Jurkat, Clone E6-1 (cell line): ENCODE data around the gene SIGLEC10.
A peak's percentile ranks its signal among the peaks of the same experiment; 100 is the strongest.
"Not testable (repeated sequence)": the region's sequence is repeated elsewhere in the genome, so short reads cannot be mapped to it uniquely, and the experiment has no call there.

Experiments used
- DNase-seq: peaks from one replicate; pipeline ENCODE4 v3.0.0-alpha.2; 2011; ENCODE audit warnings: low read depth, low spot score
- H3K4me3 ChIP-seq: 2 replicates; pipeline ENCODE4 v1.5.1; 2011; ENCODE audit warnings: mild to moderate bottlenecking, low read length, control low read depth, moderate library complexity

Gene SIGLEC10

GRCh38 chr19:51441410-51442390, 24.3 kb upstream of the SIGLEC10 start:
- DNase-seq = peak; percentile 86
- peak overlapping the region; percentile 48 for H3K4me3 ChIP-seq

- no peak for DNase-seq
- peak overlapping the region; percentile 48 for H3K4me3 ChIP-seq
Observed at GRCh38 chr19:51440846-51441409, 23.5 kb upstream of the SIGLEC10 start.

- DNase-seq = no peak
Observed at GRCh38 chr19:51440052-51440451, 22.6 kb upstream of the SIGLEC10 start.

DNA sequence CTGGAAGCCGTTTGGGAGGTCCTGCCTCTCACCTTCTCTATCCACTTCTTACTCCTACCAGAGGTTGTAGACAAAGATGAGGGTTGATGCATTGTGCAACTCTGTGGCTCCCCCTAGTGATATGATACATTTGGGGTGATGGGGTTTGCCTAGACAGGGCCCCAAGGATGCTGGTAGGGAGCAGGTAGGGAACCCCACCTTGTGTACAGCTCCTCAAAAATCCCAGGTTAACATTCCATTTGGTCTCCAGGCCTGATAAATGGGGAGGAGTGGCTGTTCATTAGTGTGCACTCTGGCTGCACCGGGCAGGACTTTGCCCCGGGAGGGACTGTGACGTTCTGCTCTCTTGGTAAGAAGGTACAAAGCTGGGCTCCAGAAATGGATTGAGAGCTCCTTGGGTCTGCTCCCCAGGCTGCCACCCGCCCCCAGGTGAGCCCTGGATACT, 21.6 kb upstream of the SIGLEC10 start:
- no peak overlapping the region for H3K4me3 ChIP-seq
- DNase-seq = peak; percentile 33

More at GRCh38 chr19:51440052-51440451, 22.6 kb upstream of the SIGLEC10 start:
- no peak overlapping the region for H3K4me3 ChIP-seq

- no peak overlapping the region for H3K4me3 ChIP-seq
- DNase-seq = no peak
Observed at GRCh38 chr19:51434456-51434855, 17.0 kb upstream of the SIGLEC10 start.

DNA sequence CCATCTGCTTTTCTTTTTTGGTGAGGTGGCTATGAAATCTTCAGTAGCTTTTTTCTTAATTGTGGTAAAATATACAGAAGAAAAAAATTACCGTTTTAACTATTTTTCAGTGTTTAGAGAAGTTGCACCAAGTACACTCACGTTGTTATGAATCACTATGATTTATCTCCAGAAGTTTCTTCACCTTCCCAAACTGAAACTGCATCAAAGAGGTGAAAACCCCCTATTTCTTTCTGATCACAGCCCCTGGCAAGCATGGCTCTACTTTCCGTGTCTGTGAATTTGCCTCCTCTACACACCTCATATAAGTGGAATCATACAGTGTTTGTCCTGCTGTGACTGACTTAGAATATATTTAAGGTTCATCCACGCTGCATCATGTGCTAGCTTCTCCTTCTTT, 15.6 kb upstream of the SIGLEC10 start:
- H3K4me3 ChIP-seq = no peak overlapping the region

DNA sequence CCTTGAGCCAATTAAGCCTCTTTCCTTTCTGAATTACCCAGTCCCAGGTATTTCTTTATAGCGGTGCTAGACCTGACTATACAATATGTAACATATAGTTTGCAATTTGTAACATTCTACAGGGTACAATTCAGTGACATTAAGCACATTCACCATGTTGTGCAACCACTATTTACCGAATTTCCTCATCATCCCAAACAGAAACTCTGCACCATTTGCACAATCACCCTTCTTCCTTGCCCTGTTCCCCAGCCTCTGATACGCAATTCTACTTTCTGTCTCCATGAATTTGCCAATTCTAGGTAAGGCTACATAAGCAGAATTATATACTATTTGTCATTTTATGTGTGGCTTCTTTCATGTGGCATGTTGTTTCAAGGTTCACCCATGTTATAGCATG, 13.7 kb upstream of the SIGLEC10 start:
- no peak for DNase-seq
- H3K4me3 ChIP-seq = no peak overlapping the region

More for the DNA sequence above, 15.6 kb upstream of the SIGLEC10 start:
- DNase-seq = no peak

- DNase-seq = no peak
- no peak overlapping the region for H3K4me3 ChIP-seq
Observed at GRCh38 chr19:51430221-51430620, 12.8 kb upstream of the SIGLEC10 start.

- no peak overlapping the region for H3K4me3 ChIP-seq
- DNase-seq = no peak
Observed at GRCh38 chr19:51427201-51427600, 9.8 kb upstream of the SIGLEC10 start.

- peak; percentile 47 for DNase-seq
- no peak overlapping the region for H3K4me3 ChIP-seq
Observed at GRCh38 chr19:51422053-51422448, 4.6 kb upstream of the SIGLEC10 start.

- H3K4me3 ChIP-seq = no peak overlapping the region
- no peak for DNase-seq
Observed at GRCh38 chr19:51421229-51422052, 4.0 kb upstream of the SIGLEC10 start.

DNA sequence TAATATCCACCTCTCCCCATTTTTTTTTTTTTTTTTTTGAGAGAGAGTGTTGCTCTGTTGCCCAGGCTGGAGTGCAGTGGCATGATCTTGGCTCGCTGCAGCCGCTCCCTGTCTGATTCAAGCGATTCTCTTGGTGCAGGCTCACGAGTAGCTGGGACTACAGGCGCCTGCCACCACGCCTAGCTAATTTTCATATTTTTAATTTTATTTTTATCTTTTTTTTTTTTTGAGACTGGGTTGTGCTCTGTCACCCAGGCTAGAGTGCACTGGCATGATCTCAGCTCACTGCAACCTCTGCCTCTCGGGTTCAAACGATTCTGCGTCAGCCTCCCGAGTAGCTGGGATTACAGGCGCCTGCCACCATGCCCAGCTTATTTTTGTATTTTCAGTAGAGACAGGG, 3.1 kb upstream of the SIGLEC10 start:
- H3K4me3 ChIP-seq, DNase-seq: not testable (repeated sequence)

DNA sequence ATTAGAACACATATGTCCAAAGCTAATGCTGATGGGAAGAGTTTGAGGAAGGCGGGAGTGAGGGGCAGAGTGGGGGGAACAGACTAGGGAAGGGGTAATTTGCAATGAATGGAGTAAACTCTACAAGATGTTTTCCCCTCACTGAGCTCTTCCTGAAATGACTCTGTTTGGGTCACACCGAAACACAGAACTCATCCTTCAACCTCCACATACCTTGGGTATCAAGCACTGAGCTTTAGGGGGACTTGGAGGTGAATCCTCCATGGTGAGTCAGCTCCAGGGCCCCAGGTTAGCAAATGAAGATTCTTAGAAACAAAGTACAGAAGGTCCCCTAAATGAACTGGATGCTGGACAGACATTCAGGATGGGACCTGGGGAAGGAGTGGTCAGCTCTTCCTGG, 1.3 kb upstream of the SIGLEC10 start:
- DNase-seq = no peak
- H3K4me3 ChIP-seq = no peak overlapping the region

GRCh38 chr19:51417810-51418157, 342 bp upstream of the SIGLEC10 start:
- H3K4me3 ChIP-seq = no peak overlapping the region
- DNase-seq = no peak

DNA sequence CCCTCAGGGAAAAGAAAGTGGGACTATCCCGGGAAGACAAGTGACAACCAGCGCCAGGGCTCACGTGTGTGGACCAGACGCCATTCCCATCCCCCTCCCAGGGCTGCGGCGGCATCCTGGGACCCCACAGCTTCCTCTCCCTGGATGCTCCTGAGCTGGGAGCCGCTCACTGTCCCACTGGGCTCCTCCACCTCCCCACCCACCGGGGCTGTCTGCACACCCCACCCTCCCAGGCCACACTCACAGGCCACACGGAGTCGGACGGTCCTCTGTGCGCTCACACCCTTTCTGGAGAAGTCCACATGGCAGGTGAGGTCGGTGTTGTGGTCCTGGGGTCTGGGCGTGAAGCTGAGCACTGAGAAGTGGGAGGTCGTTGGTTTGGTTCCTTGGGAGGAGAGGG, 1.0 kb downstream of the SIGLEC10 start:
- DNase-seq, H3K4me3 ChIP-seq: not testable (repeated sequence)

DNA sequence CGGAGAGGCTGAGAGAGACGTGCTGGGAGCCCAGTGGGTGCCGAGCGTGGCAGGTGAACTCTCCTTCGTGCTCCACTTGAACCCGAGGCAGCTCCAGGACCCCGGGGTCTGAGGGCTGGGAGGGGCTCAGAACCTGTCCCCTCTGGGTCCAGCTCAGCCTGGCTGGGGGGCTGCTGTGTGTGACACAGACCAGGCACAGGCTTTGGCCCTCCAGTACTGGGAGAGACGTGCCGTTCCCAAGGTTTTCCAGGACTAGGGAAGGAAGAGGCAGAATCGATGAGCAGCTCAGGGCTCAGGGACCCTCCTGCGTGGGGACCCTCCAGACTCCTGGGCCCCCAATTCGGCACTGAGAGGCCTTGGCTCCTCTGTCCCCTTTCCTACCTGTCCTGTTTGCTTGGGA, 2.3 kb downstream of the SIGLEC10 start:
- DNase-seq = no peak
- no peak overlapping the region for H3K4me3 ChIP-seq

GRCh38 chr19:51410950-51411748, 6.3 kb downstream of the SIGLEC10 start:
- no peak overlapping the region for H3K4me3 ChIP-seq
- DNase-seq = no peak

DNA sequence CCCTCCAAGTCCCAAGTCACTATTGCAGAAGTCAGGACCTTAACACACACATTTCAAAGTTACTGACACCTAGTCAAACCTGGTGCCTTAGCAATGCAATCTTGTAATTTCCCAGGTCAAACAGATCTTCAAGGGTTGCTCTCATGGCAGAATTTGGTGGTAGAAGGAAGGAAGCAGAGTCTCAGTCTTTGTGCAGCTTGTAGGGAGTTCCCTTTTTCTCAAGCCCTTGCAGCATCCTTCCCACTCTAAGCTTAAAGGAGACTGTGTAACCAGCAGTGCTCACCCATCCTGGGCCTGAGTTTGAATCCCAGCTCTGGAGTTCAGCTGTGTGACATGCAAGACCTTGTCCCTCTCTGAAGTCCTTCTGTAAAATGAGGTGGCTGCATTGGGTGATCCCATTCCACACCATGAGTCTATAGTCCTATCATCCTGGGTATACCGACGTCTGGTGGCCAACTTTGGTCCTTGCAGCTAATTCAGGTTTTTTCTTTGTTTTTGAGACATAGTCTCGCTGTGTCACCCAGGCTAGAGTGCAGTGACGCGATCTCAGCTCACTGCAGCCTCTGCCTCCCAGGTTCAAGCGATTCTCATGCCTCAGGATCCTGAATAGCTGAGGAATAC, 9.8 kb downstream of the SIGLEC10 start:
- DNase-seq = peak; percentile 59

More for the DNA sequence above, 9.8 kb downstream of the SIGLEC10 start:
- H3K4me3 ChIP-seq = no peak overlapping the region
